ENCODE results near the gene ELK1.

DNA sequence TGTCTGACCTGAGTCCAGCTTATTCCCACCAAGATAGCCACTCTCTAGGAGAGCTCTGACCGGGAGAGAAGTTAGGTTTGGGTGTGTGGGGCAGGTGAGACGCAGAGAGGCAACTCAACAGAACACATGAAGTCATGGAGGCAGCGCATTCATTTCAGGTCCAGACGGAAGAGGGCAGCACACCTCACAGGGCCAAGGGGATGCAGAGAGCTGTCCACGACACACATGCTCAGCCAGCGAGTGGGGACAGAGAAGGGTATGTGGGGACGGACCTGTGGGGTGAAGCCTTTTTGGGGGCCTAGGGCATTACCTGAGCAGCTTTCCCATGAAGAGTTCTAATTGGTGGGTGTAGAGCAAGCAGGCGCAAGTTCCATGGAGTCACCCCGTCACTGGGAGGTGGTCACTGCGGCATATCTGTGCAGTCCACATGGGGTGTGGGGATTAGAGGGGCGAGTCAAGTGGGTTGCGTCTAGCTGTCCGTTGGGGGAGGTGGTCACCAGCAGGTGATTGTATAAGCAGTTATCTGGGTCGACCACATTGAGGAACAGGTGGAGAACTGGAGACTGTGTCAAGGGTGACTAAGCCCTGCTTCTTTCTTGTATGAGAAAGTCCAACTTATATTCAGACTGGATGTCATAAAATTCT is 32.9 kb upstream of the ELK1 start:
- TF ChIP-seq, protein P1, sequence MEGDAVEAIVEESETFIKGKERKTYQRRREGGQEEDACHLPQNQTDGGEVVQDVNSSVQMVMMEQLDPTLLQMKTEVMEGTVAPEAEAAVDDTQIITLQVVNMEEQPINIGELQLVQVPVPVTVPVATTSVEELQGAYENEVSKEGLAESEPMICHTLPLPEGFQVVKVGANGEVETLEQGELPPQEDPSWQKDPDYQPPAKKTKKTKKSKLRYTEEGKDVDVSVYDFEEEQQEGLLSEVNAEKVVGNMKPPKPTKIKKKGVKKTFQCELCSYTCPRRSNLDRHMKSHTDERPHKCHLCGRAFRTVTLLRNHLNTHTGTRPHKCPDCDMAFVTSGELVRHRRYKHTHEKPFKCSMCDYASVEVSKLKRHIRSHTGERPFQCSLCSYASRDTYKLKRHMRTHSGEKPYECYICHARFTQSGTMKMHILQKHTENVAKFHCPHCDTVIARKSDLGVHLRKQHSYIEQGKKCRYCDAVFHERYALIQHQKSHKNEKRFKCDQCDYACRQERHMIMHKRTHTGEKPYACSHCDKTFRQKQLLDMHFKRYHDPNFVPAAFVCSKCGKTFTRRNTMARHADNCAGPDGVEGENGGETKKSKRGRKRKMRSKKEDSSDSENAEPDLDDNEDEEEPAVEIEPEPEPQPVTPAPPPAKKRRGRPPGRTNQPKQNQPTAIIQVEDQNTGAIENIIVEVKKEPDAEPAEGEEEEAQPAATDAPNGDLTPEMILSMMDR (IDR thresholded peaks at IDR 0.05; ENCODE audit: control extremely low read depth in 1 of 3, insufficient read depth in 1 of 3, low read depth in 1 of 3, low read length in 3 of 3) = no peak
- no peak for TF ChIP-seq EZH2 (IDR thresholded peaks at IDR 0.05; ENCODE audit: low read depth, low read length, severe bottlenecking)

Data from H1 (cell line).